ENCODE measurements around the gene MNT. TPM values are rescaled to one million over a fixed set of nuclear protein-coding genes. Genes with fewer than 3 reads are reported as not detected.

The MNT gene
- total and polyA plus RNA-seq, 4 donors, result 10.2 to 47.0 (median 14.8) TPM

DNA sequence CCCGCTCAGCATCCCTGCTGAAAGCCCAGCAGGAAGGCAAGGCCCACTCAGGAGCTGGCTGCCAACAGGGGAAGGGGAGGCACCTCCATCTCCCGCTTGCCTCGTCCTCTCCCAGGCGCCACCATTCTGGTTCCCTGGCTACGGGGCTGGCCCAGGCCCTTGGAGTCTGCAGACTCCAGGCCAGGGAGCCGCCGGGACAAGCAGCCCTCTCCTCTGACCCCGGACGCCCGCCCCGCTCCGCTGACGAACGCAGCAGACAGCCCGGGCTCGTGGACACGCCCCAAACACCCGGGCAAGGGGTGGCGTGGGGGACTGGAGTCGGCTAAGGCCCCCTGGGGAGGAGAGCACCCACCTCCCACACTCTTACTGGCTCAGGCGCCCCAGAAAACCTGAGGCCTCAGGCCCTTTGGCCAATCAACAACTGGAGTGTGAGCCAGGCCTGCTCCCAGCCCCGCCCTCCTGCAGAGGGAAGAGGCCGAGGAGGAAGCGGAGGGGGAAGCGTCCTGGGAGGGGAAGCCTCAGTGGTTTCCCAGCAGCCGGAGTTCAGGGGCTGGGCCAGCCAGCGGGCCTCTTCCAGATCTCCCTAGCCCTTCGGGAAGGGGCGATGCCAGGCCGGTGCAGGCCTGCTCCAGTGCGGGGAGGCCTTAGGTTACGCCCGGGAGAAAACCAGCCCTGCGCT lies 4.2 kb downstream of the MNT start:
- no peaks in the 10 kb centered on the region for H3K36me3 ChIP-seq (ENCODE audit: control insufficient read depth in 4 of 4, insufficient read depth in 4 of 4, low read length in 4 of 4)
- peak overlapping the region; percentile 96 to 97 for H3K27ac ChIP-seq (ENCODE audit: low read depth in 1 of 2, low read length in 1 of 2)
- no peak for TF ChIP-seq CTCF (IDR thresholded peaks at IDR 0.05; ENCODE audit: control extremely low read depth, extremely low read depth)
- WGBS, 2 donors, result 3 to 5% methylated on average over 33 to 34 of the region's 34 CpGs
- peak; percentile 2 for ATAC-seq (ENCODE audit: insufficient read depth, low FRiP score)
- no peak overlapping the region for H3K4me3 ChIP-seq
- H3K27me3 ChIP-seq (ENCODE audit: control insufficient read depth in 3 of 3, insufficient read depth in 3 of 3, low read length in 2 of 3), result no peaks in the 10 kb centered on the region
- DNase-seq, result peak; percentile 97
- H3K9me3 ChIP-seq (ENCODE audit: control insufficient read depth in 4 of 4, insufficient read depth in 3 of 4, low read length in 3 of 4), result no peaks in the 10 kb centered on the region
- peak overlapping the region in 1 of 2 donors; percentile 46 for H3K9ac ChIP-seq (ENCODE audit: insufficient read depth in 1 of 2, low read length in 2 of 2)
- H3K4me1 ChIP-seq (ENCODE audit: control insufficient read depth in 5 of 5, insufficient read depth in 5 of 5, low read length in 5 of 5), result peaks cover 25 to 54% (median 38%) of the 10 kb centered on the region in 5 donors

DNA sequence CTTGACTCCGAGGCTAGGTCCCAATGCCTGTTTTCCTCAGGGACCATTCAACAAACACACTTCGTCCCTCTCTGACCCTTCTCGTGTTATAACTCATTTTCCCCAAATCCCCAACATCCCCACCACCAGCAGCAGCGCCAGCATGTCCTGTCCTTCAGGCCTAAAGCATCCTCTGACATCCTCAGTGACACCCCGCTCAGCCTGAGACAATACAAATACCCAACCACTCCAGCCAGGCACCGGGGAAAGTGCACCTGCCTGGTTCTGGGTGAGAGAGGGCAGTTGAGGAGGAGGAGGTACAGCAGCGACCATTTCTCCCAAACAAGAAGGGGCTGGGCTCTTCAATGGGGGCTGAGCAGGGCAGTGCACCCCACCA lies 4.7 kb downstream of the MNT start:
- DNase-seq (no peak), ATAC-seq (ENCODE audit: insufficient read depth, low FRiP score) (no peak)
- no peaks in the 10 kb centered on the region for H3K27me3 ChIP-seq (ENCODE audit: control insufficient read depth in 3 of 3, insufficient read depth in 3 of 3, low read length in 2 of 3)
- H3K27ac ChIP-seq (ENCODE audit: low read depth in 1 of 2, low read length in 1 of 2), result peak overlapping the region; percentile 96 to 97
- 42 to 56% methylated on average over 7 of the region's 7 CpGs for WGBS, 2 donors
- H3K9me3 ChIP-seq (ENCODE audit: control insufficient read depth in 4 of 4, insufficient read depth in 3 of 4, low read length in 3 of 4), result no peaks in the 10 kb centered on the region
- H3K4me1 ChIP-seq (ENCODE audit: control insufficient read depth in 5 of 5, insufficient read depth in 5 of 5, low read length in 5 of 5), result peaks cover 28 to 58% (median 38%) of the 10 kb centered on the region in 5 donors
- H3K9ac ChIP-seq (ENCODE audit: insufficient read depth in 1 of 2, low read length in 2 of 2), result peak overlapping the region; percentile 2 to 3
- H3K4me3 ChIP-seq, result no peak overlapping the region
- no peaks in the 10 kb centered on the region for H3K36me3 ChIP-seq (ENCODE audit: control insufficient read depth in 4 of 4, insufficient read depth in 4 of 4, low read length in 4 of 4)
- no peak for TF ChIP-seq CTCF (IDR thresholded peaks at IDR 0.05; ENCODE audit: control extremely low read depth, extremely low read depth)

GRCh38 chr17:2395258-2396181 lies 5.3 kb downstream of the MNT start:
- no peaks in the 10 kb centered on the region for H3K36me3 ChIP-seq (ENCODE audit: control insufficient read depth in 4 of 4, insufficient read depth in 4 of 4, low read length in 4 of 4)
- H3K27ac ChIP-seq (ENCODE audit: low read depth in 1 of 2, low read length in 1 of 2), result peak overlapping the region; percentile 96 to 97
- H3K9ac ChIP-seq (ENCODE audit: insufficient read depth in 1 of 2, low read length in 2 of 2), result peak overlapping the region; percentile 2 to 3
- no peaks in the 10 kb centered on the region for H3K9me3 ChIP-seq (ENCODE audit: control insufficient read depth in 4 of 4, insufficient read depth in 3 of 4, low read length in 3 of 4)
- peak in 2 of 3 donors; percentile 44 to 49 for DNase-seq
- 61 to 80% methylated on average over 28 of the region's 28 CpGs for WGBS, 2 donors
- TF ChIP-seq CTCF (IDR thresholded peaks at IDR 0.05; ENCODE audit: control extremely low read depth, extremely low read depth), result no peak
- H3K4me1 ChIP-seq (ENCODE audit: control insufficient read depth in 5 of 5, insufficient read depth in 5 of 5, low read length in 5 of 5), result peaks cover 28 to 58% (median 38%) of the 10 kb centered on the region in 5 donors
- no peaks in the 10 kb centered on the region for H3K27me3 ChIP-seq (ENCODE audit: control insufficient read depth in 3 of 3, insufficient read depth in 3 of 3, low read length in 2 of 3)
- H3K4me3 ChIP-seq, result no peak overlapping the region
- ATAC-seq (ENCODE audit: insufficient read depth, low FRiP score), result no peak

All from lung (tissue), 12 donors.